ENCODE measurements around the gene BCCIP. TPM values are rescaled to one million over a fixed set of nuclear protein-coding genes. Genes with fewer than 3 reads are reported as not detected.

The BCCIP gene
- total and polyA plus RNA-seq, 7 donors: 57.6 to 235 (median 87.6) TPM

DNA sequence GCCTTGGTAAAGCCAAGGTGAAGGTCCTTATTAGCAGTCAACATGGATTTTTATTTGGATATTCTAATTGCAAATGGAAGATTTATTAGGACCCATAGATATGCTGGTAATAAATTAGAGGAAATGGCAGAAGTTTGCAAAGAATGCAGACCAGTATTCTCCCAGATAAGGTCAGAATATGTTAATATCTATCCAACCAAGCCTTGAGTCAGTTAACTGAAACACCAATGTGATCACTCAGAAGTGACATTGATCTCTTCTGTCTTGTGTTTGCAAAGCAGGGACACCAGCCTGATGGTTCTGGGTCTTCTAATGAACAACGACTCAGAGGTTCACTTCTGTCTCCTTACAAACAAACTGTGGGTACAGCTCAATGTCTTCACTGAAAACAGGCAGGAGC, 21.8 kb upstream of the BCCIP start:
- no peak overlapping the region for H3K27ac ChIP-seq
- ATAC-seq: no peak
- no peak overlapping the region for H3K4me3 ChIP-seq
- no peak for DNase-seq
- TF ChIP-seq, protein P1, sequence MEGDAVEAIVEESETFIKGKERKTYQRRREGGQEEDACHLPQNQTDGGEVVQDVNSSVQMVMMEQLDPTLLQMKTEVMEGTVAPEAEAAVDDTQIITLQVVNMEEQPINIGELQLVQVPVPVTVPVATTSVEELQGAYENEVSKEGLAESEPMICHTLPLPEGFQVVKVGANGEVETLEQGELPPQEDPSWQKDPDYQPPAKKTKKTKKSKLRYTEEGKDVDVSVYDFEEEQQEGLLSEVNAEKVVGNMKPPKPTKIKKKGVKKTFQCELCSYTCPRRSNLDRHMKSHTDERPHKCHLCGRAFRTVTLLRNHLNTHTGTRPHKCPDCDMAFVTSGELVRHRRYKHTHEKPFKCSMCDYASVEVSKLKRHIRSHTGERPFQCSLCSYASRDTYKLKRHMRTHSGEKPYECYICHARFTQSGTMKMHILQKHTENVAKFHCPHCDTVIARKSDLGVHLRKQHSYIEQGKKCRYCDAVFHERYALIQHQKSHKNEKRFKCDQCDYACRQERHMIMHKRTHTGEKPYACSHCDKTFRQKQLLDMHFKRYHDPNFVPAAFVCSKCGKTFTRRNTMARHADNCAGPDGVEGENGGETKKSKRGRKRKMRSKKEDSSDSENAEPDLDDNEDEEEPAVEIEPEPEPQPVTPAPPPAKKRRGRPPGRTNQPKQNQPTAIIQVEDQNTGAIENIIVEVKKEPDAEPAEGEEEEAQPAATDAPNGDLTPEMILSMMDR (IDR thresholded peaks at IDR 0.05): no peak
- WGBS, 3 donors: 93 to 96% (median 96%) methylated on average over 1 of the region's 1 CpG
- H3K27me3 ChIP-seq (ENCODE audit: insufficient read depth in 3 of 3, low read length in 2 of 3): no peaks in the 10 kb centered on the region
- intact Hi-C loops (cut with DNase I): no loop called here
- no peaks in the 10 kb centered on the region for H3K9me3 ChIP-seq
- H3K36me3 ChIP-seq (ENCODE audit: insufficient read depth in 1 of 2, low read depth in 1 of 2): peaks cover 9 to 96% of the 10 kb centered on the region in 2 donors
- H3K4me1 ChIP-seq: no peaks in the 10 kb centered on the region

DNA sequence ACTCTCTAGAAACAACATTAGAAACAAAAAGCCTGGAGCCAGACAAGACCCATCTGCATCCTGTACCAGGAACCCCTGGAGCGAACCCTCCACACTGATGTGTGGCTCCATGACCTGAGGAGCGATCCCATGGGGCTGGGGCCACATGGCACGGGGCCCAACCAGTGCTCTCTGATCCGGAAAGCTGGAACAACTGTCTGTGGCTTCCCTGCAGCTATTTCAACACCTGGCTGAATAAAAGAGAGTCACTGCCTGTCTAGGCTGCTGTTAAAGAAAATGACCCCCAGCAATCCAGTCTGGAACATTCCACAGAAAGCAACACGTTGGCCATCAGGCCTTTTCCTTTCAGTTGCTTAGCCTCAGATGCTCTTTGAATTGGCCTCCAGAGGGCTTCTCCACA, 21.2 kb upstream of the BCCIP start:
- Histone ChIP-seq H3K4me1 (no peaks in the 10 kb centered on the region), H3K4me3 (no peak overlapping the region), H3K27ac (no peak overlapping the region), H3K27me3 (ENCODE audit: insufficient read depth in 3 of 3, low read length in 2 of 3) (no peaks in the 10 kb centered on the region), H3K9me3 (no peaks in the 10 kb centered on the region), H3K36me3 (ENCODE audit: insufficient read depth in 1 of 2, low read depth in 1 of 2) (peaks cover 12 to 98% of the 10 kb centered on the region in 2 donors)
- 67 to 77% (median 76%) methylated on average over 5 of the region's 5 CpGs for whole genome bisulfite sequencing, 3 donors
- no peak for DNase-seq
- intact Hi-C loops (cut with DNase I): no loop called here
- TF ChIP-seq, protein P1 (IDR thresholded peaks at IDR 0.05): no peak
- no peak for ATAC-seq

DNA sequence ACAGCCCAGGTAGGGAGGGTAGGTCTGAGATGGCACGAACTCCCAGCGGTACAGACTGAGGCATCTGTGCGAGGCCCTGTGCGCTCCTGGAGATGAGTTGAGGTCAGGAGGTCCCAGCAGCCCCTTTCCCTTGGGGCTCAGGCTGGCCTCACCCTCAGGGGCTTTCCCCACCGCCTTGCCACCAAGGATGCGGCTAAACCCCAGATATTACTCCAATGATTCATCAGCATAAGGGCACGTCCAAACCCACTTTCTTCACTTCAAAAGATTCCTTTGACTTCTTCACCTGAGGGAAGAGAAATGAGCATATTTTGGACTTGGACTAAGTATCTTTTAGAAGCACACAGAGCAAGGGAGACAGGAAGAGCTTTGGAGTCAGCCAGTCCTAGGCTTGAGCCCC, 20.6 kb upstream of the BCCIP start:
- intact Hi-C loops (cut with DNase I): no loop called here
- H3K4me1 ChIP-seq: no peaks in the 10 kb centered on the region
- no peak overlapping the region for H3K4me3 ChIP-seq
- no peaks in the 10 kb centered on the region for H3K9me3 ChIP-seq
- DNase-seq (no peak), ATAC-seq (no peak)
- H3K27me3 ChIP-seq (ENCODE audit: insufficient read depth in 3 of 3, low read length in 2 of 3): no peaks in the 10 kb centered on the region
- peaks cover 13 to 98% of the 10 kb centered on the region in 2 donors for H3K36me3 ChIP-seq (ENCODE audit: insufficient read depth in 1 of 2, low read depth in 1 of 2)
- no peak overlapping the region for H3K27ac ChIP-seq
- WGBS, 3 donors: 93 to 95% (median 94%) methylated on average over 7 of the region's 7 CpGs
- TF ChIP-seq, protein P1 (IDR thresholded peaks at IDR 0.05): no peak

DNA sequence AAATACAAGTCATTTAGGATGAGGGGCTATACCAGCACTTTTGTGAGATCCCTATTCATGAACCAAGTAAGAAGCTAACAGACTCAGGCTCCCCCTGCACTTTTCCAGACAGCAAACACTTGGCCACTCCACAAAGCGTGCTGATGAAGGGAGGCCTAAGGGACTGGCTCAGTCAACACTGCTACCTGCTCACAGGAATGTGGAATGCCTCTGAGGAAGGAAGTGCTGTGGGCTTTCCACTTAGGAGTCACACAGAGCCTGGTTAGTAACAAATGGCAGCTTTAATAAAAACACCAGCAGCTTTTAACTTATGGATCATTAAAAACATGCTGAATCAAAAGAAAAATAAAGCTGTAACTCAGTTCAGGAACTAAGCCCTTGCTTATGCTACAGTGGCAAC, 15.3 kb upstream of the BCCIP start:
- DNase-seq (no peak), ATAC-seq (no peak)
- Histone ChIP-seq H3K36me3 (ENCODE audit: insufficient read depth in 1 of 2, low read depth in 1 of 2) (peaks cover 11 to 99% of the 10 kb centered on the region in 2 donors), H3K4me1 (no peaks in the 10 kb centered on the region), H3K27me3 (ENCODE audit: insufficient read depth in 3 of 3, low read length in 2 of 3) (no peaks in the 10 kb centered on the region), H3K27ac (no peak overlapping the region), H3K4me3 (no peak overlapping the region), H3K9me3 (no peaks in the 10 kb centered on the region)
- intact Hi-C loops (cut with DNase I): no loop called here
- 88 to 96% (median 89%) methylated on average over 1 of the region's 1 CpG for WGBS, 3 donors
- TF ChIP-seq, protein P1 (IDR thresholded peaks at IDR 0.05): no peak

DNA sequence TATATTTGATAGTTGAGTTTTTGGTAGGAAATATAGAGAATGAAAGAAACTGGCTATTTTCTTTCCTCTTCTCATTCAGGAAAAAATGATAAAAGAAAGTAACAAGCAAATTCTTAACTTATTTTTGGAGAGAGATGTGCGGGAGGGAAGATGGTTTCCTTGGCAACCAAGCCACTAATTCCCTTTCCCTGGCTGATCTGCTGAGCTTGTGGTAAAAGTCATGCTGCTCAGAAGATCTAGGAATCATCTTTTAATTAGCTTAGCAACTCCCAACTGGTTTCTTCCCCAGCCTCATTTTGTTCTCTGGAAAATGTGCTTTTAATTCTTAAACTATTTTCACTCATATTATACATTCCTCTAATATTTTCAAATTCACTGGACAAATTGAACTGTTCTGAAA, 12.1 kb upstream of the BCCIP start:
- no peaks in the 10 kb centered on the region for H3K9me3 ChIP-seq
- H3K4me1 ChIP-seq: no peaks in the 10 kb centered on the region
- TF ChIP-seq, protein P1 (IDR thresholded peaks at IDR 0.05): no peak
- no peak overlapping the region for H3K27ac ChIP-seq
- ATAC-seq (no peak), DNase-seq (no peak)
- H3K36me3 ChIP-seq (ENCODE audit: insufficient read depth in 1 of 2, low read depth in 1 of 2): peaks cover 18 to 98% of the 10 kb centered on the region in 2 donors
- intact Hi-C loops (cut with DNase I): no loop called here
- H3K27me3 ChIP-seq (ENCODE audit: insufficient read depth in 3 of 3, low read length in 2 of 3): no peaks in the 10 kb centered on the region
- H3K4me3 ChIP-seq: no peak overlapping the region
- 69 to 92% (median 85%) methylated on average over 1 of the region's 1 CpG for WGBS, 3 donors
